ENCODE data around the gene COL4A6. TPM values are rescaled to one million over a fixed set of nuclear protein-coding genes. Genes with fewer than 3 reads are reported as not detected.

The COL4A6 gene
- total and polyA plus RNA-seq, 2 of the 4 experiments (the other 2 are of a cell fraction): 0.36 to 0.74 TPM

GRCh38 chrX:108415146-108415545 lies 23.1 kb downstream of the COL4A6 start:
- Histone ChIP-seq H3K56ac (ENCODE audit: extremely low read depth, insufficient read depth, low read length) (no peak overlapping the region), H4K5ac (ENCODE audit: low read depth, low read length) (no peak overlapping the region), H3K27ac (ENCODE audit: insufficient read depth, low read length) (no peak overlapping the region), H2BK5ac (ENCODE audit: low read depth, low read length, poor library complexity, severe bottlenecking) (no peak overlapping the region), H3K9ac (ENCODE audit: low read depth, low read length) (no peak overlapping the region), H3K4me2 (ENCODE audit: low read depth, low read length) (no peak overlapping the region), H3K36me3 (ENCODE audit: control insufficient read depth, insufficient read depth, low read length) (no peaks in the 10 kb centered on the region), H3K9me1 (ENCODE audit: insufficient read depth, low read length) (no peaks in the 10 kb centered on the region), H2AFZ (replicated peaks; ENCODE audit: low read length, poor library complexity) (no peak overlapping the region), H3K4me1 (ENCODE audit: control insufficient read depth, insufficient read depth, low read length) (no peaks in the 10 kb centered on the region), H2BK120ac (ENCODE audit: low read depth, low read length) (no peak overlapping the region), H4K20me1 (ENCODE audit: insufficient read depth, low read length) (no peaks in the 10 kb centered on the region; the same call in 1 of the 2 replicates), H3K23ac (ENCODE audit: low read depth, low read length) (no peak overlapping the region), H3K14ac (replicated peaks; ENCODE audit: low read depth, low read length) (no peak overlapping the region), H3K4me3 (ENCODE audit: insufficient read depth, low read depth, low read length) (no peak overlapping the region), H3K4ac (ENCODE audit: low read depth, low read length) (no peak overlapping the region), H2AK5ac (ENCODE audit: low read depth, low read length) (no peak overlapping the region), H4K8ac (ENCODE audit: low read depth in 2 of 2, low read length in 2 of 2) (no peak overlapping the region), H3K18ac (ENCODE audit: low read depth, low read length) (no peak overlapping the region), H2BK15ac (ENCODE audit: low read depth, low read length) (no peak overlapping the region), H2AK9ac (replicated peaks; ENCODE audit: low read depth, low read length, poor library complexity) (no peak overlapping the region), H3K79me1 (ENCODE audit: low read depth in 1 of 2, low read length in 2 of 2) (no peaks in the 10 kb centered on the region), H3K9me3 (ENCODE audit: control insufficient read depth, insufficient read depth, low read length) (no peaks in the 10 kb centered on the region), H3K27me3 (ENCODE audit: control insufficient read depth, insufficient read depth, low read length) (peaks cover 1% of the 10 kb centered on the region), H2BK20ac (ENCODE audit: low read depth, low read length) (no peak overlapping the region), H4K91ac (ENCODE audit: insufficient read depth, low read depth, low read length) (no peak overlapping the region)
- in situ Hi-C loops (cut with MboI; ENCODE audit: low sequenced_read_pairs): no loop called here
- TF ChIP-seq RFX5 (IDR thresholded peaks at IDR 0.05; ENCODE audit: low read depth, low read length) (no peak), BHLHE40 (IDR thresholded peaks at IDR 0.05; ENCODE audit: low read depth, low read length) (no peak), USF2 (IDR thresholded peaks at IDR 0.05; ENCODE audit: low read depth, low read length) (no peak), MXI1 (IDR thresholded peaks at IDR 0.05; ENCODE audit: borderline replicate concordance, low read depth, low read length) (no peak), MAFK (IDR thresholded peaks at IDR 0.05; ENCODE audit: low read depth, low read length) (no peak), CEBPB (IDR thresholded peaks at IDR 0.05; ENCODE audit: low read depth, low read length) (no peak), SMC3 (IDR thresholded peaks at IDR 0.05; ENCODE audit: low read depth, low read length) (no peak), NFE2L2 (IDR thresholded peaks at IDR 0.05; ENCODE audit: low read depth, low read length) (no peak), RCOR1 (IDR thresholded peaks at IDR 0.05; ENCODE audit: insufficient replicate concordance, low read length) (no peak), FOS (IDR thresholded peaks at IDR 0.05; ENCODE audit: low read depth, low read length) (no peak), CHD1 (IDR thresholded peaks at IDR 0.05; ENCODE audit: low read depth, low read length) (no peak), MAZ (IDR thresholded peaks at IDR 0.05; ENCODE audit: borderline replicate concordance, low read depth, low read length) (no peak), POLR2A (IDR thresholded peaks at IDR 0.05; ENCODE audit: low read depth, low read length) (no peak)
- TF ChIP-seq, protein P1, sequence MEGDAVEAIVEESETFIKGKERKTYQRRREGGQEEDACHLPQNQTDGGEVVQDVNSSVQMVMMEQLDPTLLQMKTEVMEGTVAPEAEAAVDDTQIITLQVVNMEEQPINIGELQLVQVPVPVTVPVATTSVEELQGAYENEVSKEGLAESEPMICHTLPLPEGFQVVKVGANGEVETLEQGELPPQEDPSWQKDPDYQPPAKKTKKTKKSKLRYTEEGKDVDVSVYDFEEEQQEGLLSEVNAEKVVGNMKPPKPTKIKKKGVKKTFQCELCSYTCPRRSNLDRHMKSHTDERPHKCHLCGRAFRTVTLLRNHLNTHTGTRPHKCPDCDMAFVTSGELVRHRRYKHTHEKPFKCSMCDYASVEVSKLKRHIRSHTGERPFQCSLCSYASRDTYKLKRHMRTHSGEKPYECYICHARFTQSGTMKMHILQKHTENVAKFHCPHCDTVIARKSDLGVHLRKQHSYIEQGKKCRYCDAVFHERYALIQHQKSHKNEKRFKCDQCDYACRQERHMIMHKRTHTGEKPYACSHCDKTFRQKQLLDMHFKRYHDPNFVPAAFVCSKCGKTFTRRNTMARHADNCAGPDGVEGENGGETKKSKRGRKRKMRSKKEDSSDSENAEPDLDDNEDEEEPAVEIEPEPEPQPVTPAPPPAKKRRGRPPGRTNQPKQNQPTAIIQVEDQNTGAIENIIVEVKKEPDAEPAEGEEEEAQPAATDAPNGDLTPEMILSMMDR (conservative IDR thresholded peaks at IDR 0.05; ENCODE audit: low read depth, low read length): no peak
- dilution Hi-C loops (cut with HindIII; ENCODE audit: low sequenced_read_pairs, unreplicated experiment): no loop called here
- BruUV-seq (replicated peaks): no TSS peak
- no CpG with 5 or more reads among the region's 1 CpG for WGBS, 2 experiments (ENCODE audit: extremely low coverage in 2 of 2, insufficient read length in 1 of 2)
- ChIA-PET CTCF (no interaction called here), POLR2A (ENCODE audit: unreplicated experiment) (no interaction called here)
- intact Hi-C loops (cut with micrococcal nuclease): no loop called here
- ATAC-seq (ENCODE audit: low read depth) (no peak), DNase-seq (no peak)
